PC-9 (cell line): ENCODE data around the gene SLC22A14.

ENCODE experiments used
- CTCF ChIP-seq: fragments of 200-600 bp; sonication (generic); conservative IDR thresholded peaks from 2 replicates; pipeline ENCODE4 v1.6.1; 2017; ENCODE audit warnings: mixed run types, antibody characterized with exemption, mild to moderate bottlenecking, moderate library complexity
- EZH2 ChIP-seq: fragments of 200-600 bp; sonication (generic); IDR thresholded peaks from 2 replicates; pipeline ENCODE4 v1.8.0; 2017; ENCODE audit warnings: antibody characterized with exemption, low read depth

GRCh38 chr3:38264353-38264771 lies 17.7 kb upstream of the SLC22A14 start:
- TF ChIP-seq CTCF (no peak), EZH2 (no peak)
